GM06990 (cell line): Measurements from ENCODE around the gene COX20.
A peak's percentile ranks its signal among the peaks of the same experiment; 100 is the strongest.
"Not testable (repeated sequence)": the region's sequence is repeated elsewhere in the genome, so short reads cannot be mapped to it uniquely, and the experiment has no call there.

Experiments
- DNase-seq: peaks from one replicate; pipeline ENCODE4 v3.0.0-alpha.2; 2011; ENCODE audit not compliant: insufficient read length; ENCODE audit errors: extremely low read depth
- H3K27me3 ChIP-seq: replicated peaks from 2 replicates; pipeline ENCODE4 v1.6.0; 2011; ENCODE audit warnings: low read length; ENCODE audit not compliant: control insufficient read depth, insufficient read depth
- H3K36me3 ChIP-seq: 2 replicates; pipeline ENCODE4 v1.5.1; 2011; ENCODE audit warnings: low read length; ENCODE audit not compliant: control insufficient read depth, insufficient read depth
- H3K4me3 ChIP-seq: replicated peaks from 2 replicates; pipeline ENCODE4 v1.5.1; 2011; ENCODE audit warnings: low read depth, mild to moderate bottlenecking, control low read depth, low read length
- CTCF ChIP-seq: IDR thresholded peaks from 2 replicates; pipeline ENCODE4 v1.5.1; 2011; ENCODE audit warnings: low read length, control low read depth, mild to moderate bottlenecking, inconsistent platforms; ENCODE audit not compliant: insufficient read depth, poor library complexity, severe bottlenecking

Gene COX20

GRCh38 chr1:244792188-244792850 lies 43.1 kb upstream of the COX20 start:
- Histone ChIP-seq H3K27me3 (no peaks in the 10 kb centered on the region), H3K4me3 (no peak overlapping the region), H3K36me3 (no peaks in the 10 kb centered on the region)
- TF ChIP-seq CTCF: no peak
- no peak for DNase-seq

GRCh38 chr1:244794071-244794470 lies 41.4 kb upstream of the COX20 start:
- no peak for TF ChIP-seq CTCF
- H3K36me3 ChIP-seq: no peaks in the 10 kb centered on the region
- no peak for DNase-seq
- H3K4me3 ChIP-seq: no peak overlapping the region
- H3K27me3 ChIP-seq: no peaks in the 10 kb centered on the region

GRCh38 chr1:244794516-244794915 lies 40.9 kb upstream of the COX20 start:
- not testable (repeated sequence) for DNase-seq, H3K27me3 ChIP-seq, H3K4me3 ChIP-seq, H3K36me3 ChIP-seq

GRCh38 chr1:244796719-244797406 lies 38.6 kb upstream of the COX20 start:
- H3K27me3 ChIP-seq: no peaks in the 10 kb centered on the region
- no peak for DNase-seq
- H3K4me3 ChIP-seq: no peak overlapping the region
- no peaks in the 10 kb centered on the region for H3K36me3 ChIP-seq
- peak; percentile 69 for TF ChIP-seq CTCF

GRCh38 chr1:244800821-244801220 lies 34.6 kb upstream of the COX20 start:
- Histone ChIP-seq H3K4me3 (no peak overlapping the region), H3K36me3 (no peaks in the 10 kb centered on the region), H3K27me3 (no peaks in the 10 kb centered on the region)
- no peak for TF ChIP-seq CTCF
- no peak for DNase-seq

- Histone ChIP-seq H3K4me3 (no peak overlapping the region), H3K27me3 (no peaks in the 10 kb centered on the region), H3K36me3 (no peaks in the 10 kb centered on the region)
- TF ChIP-seq CTCF: peak; percentile 65
- DNase-seq: peak; percentile 29
Observed at GRCh38 chr1:244801246-244801645, 34.2 kb upstream of the COX20 start.
